A204.1 (cell line): Measurements from ENCODE around the gene CHMP2B.

ENCODE experiments used
- FAIRE-seq: peaks from 2 replicates; lab custom pipeline; 2012; peaks lifted over from hg19 to GRCh38; lab: Jason Lieb, UNC

Gene CHMP2B, protein sequence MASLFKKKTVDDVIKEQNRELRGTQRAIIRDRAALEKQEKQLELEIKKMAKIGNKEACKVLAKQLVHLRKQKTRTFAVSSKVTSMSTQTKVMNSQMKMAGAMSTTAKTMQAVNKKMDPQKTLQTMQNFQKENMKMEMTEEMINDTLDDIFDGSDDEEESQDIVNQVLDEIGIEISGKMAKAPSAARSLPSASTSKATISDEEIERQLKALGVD

DNA sequence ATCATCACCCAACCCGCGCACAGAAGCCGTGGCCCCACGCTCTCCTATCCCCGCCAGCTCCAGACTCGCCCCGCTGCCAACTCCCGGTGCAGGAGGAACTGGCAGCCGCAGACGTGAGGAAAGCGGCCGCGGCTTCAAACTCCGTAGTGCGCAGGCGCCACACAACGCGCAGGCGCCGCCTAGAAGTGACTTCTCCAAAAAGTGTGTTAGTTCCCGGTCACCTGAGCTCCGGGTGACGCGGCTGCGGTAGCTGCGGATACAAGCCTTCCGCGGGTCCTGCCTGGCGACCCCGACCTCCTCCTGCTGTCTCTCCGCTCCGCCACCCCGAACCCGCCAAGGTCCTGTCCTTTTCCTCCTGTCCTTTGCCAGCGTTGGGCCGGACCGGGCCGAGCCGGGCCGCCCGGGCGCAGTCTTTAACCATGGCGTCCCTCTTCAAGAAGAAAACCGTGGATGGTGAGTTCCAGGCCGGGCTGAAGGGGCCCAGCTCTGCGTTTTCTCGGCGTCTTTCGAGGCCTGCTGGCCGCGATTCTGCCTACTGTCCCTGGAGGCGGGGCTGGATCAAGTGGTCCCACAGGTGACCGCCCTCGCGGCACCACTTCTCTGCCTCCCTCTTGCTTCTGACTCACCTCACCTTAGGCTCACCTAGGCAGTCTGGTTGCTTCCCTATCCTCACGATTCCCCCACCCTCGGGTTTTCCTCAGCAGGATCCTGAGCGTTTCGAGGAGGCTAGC, at the start of gene CHMP2B:
Gene CHMP2B (plus strand): TSS at position 206 of the 731 bp plus-strand sequence. CDS start 214 bp downstream, at position 420.
- FAIRE-seq = no peak

DNA sequence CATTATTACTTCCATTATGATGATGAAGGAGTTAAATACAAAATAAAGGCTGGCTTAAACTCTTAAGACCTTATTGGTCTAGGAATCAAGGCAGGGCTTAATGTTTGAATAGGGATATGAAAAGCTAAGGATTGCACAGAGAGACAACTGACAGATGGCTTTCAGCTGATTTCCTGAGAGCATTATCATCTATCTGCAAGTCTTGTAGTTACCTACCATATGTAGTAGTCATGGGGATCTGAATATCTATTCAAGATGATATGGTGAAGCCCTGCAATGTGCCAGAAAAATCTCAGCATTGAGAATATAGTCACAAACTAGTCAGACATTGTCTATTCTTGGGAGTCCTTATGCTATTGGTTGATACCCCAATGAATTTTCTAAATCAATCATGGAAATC, 47.5 kb upstream of the CHMP2B start:
- FAIRE-seq = no peak

DNA sequence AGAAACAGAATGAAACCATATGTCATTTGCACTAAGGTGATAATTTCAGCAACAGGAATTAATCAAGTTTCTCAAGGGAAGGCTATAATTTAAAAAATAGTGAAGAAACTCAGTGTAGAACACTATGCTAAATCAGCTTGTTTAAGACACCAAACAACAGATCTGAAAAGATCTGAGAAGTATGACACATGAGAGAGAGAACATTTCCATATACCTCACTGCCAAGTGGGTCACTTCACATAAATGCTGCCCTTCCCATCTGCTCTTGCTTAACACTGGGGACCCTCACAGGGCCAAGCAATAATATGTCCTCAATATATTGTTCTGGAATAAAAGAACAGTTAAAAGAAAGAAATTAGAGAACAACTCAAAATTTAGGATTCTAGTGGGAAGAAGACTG, 45.6 kb upstream of the CHMP2B start:
- FAIRE-seq = no peak

DNA sequence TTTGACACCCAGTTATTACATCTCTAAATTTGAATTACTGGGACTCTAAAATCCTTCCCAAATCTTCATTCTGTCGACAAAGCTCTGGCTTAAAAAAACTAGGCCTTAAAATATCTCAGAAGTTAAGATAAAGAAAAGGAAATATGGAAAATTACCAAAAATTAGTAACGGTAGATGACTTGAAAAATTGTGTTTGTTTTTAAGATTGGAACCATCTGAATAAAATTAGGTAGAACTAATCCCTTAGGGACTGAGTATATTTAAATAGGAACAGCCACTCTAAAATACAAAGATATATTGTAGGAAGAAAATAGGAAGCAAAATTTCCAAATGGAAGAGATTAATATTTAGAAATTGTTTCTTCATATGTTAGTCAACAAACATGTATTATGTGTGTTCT, 45.1 kb upstream of the CHMP2B start:
- FAIRE-seq = no peak

DNA sequence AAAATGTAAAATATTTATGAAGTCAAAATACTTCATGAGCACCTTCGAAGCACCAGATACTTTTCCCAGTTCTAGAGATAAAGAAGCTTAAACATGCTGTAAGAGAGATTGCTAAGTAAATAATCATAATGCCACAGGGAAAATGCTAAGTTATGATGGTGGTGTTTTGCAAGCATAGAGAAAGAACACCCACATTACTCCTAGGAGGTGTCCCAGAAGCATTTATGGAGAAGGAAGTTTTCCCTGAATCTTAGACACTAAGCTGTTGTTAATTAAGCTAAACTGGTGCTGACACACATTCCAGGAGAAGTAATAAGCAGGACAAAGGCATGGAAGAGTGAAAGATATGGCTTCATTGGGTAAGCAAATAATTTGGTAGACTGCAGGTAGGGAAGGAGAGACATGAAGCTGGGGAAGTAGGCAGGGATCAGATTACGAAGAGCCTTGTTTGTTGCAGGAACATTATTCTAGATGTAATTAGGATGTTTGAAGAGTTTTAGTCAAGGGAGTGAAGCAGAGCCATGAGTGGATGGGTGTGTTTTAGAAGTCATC, 40.4 kb upstream of the CHMP2B start:
- FAIRE-seq = no peak

DNA sequence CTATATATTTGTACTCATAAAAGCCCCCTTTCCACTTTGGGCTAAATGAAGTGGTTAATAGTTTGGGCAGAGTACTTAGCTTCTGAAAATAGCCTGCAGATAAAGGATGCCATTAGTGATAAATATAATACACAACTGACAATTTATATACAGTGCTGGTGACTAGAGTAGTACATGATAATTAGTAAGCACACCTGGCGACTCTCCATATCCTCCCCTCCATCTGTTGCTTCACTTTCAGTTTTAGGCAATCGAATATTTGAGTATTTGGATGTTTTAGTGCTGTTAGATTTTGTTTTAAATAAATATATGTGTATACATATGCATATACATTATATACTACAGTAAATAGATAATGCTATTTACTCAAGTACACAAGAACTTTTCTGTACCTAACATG, 35.9 kb upstream of the CHMP2B start:
- no peak for FAIRE-seq

DNA sequence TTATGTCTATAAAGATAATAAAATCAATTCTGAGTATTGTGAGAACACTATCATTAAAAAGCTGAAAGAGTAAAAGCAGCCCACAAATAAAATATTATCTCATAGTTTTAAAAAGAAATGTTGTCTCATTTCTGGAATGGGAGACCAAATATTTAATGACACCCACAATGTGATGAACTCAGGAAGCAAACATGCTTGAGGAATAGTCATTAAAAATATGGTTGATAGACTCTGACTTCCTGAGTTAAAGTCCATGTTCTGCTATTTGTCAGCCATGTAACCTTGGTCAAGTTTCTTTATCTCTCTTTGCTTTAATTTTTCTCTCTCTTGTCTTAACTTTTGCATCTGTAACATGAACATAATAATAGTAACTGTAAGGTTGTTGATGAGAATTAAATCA, 35.5 kb upstream of the CHMP2B start:
- FAIRE-seq = no peak

DNA sequence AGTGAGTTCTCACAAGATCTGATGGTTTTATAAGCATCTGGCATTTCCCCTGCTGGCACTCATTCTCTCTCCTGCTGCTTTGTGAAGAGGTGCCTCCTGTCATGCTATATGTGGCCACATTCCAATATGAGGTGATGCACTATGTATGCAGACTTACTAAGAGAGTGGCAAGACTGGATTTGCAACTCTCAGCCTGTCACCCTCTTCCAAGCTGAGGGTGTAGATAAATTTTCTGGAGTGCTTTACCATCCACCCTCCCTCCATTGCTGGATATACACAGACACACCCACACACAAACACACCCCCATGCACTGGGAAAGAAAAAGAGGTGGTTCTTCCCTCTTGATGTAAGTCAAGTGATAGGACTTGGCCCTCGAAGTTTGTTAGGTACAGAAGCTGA, 30.2 kb upstream of the CHMP2B start:
- no peak for FAIRE-seq

DNA sequence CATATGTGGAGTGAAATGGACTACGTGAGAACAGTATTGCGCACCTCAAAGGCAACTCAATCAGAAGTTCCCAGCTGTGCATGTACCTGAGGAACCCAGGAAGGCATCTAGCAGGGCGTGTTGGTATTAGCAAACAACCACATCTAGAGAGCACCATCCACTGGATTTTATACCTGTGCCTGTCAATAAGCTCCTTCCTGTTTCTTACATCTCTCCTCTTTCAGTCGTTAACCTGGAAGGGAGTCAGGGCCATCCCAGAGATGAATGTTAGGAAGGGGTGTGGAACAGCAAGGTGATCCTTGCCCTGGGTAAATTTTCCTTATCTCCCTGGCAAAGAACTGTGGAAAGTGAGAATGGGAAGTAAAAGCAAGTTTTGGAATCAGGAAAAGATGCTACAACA, 29.6 kb upstream of the CHMP2B start:
- FAIRE-seq = no peak

DNA sequence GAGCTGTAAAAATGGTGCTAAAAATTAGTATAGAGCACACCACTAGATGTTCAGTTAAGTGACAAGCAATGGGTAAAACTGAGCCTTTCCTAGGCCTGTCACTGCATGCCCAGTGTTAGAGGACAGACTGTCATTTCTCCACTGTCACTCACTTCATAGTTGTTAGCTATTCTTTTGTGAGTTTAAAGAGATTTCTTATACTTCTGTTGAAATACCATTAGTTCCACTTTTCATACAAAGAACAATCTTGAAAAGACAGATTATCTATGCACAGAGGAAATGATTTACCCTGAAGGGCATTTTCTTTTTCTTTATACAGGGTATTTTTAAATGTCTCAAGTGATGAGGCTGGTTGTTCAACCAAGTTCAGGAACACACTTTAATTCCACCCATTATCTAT, 28.3 kb upstream of the CHMP2B start:
- no peak for FAIRE-seq

DNA sequence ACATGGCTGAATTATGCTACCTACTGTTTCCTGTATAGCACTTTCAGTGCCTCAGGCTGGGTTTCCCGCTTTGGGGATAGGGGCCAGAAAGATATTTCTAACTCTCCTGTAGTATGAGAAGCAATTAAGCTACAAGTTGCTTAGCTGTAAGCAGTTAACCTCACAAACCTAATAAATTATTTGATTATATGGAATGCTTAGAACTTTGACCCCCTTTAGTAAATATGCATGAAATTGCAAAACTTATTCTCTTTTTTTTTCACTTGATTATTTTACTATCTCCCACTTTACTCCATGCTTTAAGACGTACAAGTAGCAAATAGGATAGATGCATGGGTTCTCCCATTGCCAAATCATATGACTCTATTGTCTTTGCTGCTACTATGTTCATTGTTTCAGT, 27.5 kb upstream of the CHMP2B start:
- no peak for FAIRE-seq

DNA sequence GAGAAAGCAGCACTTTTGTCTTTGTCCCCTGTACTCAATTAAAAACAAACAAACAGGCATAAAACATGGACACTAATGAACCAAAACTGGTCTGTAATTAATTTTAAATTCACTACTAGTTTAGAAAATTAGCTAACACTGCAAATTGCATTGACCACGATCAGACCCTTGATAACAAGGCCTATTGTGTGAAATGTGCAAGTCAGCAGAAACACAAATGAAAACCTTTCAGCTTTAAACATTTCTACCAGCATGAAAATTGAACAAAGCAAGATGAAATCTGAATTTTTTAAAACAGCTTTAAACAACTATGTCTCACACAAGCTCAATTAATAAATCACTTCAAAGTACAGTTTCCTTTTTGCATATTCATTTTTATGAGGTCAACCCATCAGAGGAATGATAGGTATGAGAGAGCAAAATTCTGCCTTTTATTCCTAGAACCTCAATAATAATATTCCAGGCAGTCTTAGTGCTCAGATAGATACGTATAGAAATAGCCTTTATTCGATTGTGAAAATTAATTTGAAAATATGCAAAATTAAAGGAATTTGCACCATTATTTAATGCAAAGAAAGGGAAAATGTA, 27.0 kb upstream of the CHMP2B start:
- no peak for FAIRE-seq

DNA sequence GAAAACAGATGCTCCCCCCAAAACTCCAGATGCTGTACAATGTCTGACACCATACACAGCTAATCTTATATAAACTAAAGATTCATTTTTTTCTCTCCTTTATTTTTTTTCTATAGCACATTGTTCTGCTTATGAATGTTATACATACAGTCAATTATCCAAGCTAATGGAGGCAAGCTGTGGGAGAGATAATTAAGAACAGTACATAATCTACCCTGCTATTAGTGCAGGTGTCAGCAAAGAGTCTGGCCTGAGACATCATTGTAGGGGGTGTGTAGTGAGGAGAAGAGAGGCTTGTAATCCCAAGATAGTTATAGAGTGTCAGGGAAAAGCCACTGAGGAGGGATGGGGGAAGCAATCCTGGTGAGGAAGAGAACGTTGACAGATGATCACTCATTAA, 25.4 kb upstream of the CHMP2B start:
- no peak for FAIRE-seq

DNA sequence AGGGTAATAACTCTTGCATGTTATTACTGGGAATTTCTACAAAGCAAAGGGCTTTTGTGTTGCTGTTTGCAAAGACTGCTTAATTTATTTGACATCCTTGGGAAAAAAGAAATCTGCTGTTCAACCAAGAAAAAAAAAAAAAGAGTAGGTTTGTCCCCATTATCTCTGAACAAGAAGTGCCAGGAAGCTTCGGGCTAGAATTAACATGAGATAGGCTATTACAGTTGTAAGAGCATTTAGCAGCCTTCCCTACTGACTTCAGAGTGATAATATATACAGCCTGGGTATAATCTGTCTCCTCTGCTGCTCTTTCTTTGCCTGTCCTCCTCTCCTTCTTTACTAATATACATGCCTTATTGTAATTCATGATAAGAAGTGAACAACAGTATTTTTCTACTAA, 23.3 kb upstream of the CHMP2B start:
- FAIRE-seq = no peak

DNA sequence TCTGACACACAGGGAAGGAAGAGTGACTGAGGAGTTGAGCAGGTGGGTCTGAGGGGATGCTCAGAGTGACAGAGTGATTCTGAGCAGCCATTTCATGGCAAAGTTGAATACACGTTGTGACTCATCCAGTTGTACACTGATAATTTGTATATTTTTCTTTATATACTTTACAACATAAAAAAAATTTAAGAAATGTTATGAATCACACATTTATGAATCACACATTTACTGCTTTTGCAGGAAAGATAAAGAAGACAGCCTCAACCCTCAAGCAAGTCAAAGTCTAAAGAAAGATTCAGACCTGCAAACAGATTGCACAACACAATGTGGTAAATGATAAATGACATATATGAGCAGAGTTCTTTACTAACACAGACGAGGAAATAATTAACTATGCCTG, 21.0 kb upstream of the CHMP2B start:
- FAIRE-seq = no peak

DNA sequence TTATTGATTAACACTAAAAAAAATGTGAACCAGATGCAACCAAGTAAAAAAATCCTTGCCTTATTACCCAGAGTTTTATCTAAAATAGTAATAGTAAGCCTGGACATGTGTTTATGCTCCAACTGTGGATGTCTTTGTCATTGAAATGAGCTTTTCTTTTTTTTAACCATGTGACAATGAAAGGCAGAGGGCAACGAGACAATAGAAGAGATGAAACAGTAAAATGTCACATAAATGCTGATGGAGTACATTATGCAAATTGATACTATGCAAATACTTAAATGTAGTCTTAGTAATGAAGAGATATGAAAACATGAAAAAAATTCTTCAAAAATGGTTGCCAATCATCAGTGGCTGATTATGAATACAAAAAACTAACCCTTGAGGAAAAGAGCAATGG, 20.5 kb upstream of the CHMP2B start:
- no peak for FAIRE-seq

DNA sequence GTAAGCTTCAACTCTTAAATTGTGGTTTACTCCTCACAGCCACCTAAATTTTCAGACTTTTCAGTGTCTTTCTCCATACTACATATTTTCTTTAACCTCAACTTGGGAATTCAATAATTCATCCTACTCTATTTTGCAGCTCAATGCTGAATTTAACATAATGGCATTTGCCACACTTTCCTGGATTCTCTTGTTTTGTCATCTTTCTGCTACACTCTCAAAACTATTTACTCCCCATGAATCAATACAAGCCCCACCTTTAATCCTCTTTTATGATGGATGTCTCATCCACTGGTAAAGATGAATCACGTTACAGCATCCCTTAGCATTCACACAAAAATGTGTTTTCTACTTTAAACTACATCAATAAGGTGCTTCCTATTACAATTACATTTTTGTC, 19.6 kb upstream of the CHMP2B start:
- FAIRE-seq = no peak

DNA sequence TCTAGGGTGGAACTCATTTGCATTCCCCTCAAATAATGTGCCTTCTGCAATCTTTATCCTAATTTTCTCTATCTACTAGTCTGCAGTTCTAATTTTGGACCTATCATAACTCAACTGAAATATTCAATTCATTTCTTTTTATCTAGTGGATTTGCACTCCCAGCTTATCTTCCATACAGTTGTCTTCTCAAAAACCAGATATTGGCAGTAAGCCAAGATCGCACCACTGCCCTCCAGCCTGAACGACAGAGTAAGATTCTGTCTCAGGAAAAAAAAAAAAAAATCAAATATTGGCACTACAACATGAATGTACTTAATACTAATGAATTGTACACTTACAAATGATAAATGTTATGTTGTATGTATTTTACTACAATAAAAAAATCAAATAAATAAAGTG, 18.0 kb upstream of the CHMP2B start:
- FAIRE-seq = no peak

DNA sequence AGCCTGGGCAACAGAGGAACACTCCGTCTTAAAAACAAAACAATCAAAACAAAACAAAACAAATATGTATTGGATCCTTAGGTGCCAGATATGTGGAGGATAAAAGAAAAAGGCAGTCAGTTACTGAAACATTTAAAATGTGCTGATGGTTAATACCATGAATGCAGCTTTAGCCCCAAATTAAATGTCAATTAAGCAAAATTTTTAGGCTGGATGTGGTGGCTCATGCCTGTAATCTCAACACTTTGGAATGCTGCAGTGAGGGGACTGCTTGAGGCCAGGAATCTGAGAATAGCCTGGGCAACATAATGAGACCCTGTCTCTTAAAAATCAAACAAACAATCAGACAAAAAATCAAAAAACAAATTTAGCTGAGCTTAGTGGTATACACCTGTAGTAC, 8.5 kb upstream of the CHMP2B start:
- no peak for FAIRE-seq

DNA sequence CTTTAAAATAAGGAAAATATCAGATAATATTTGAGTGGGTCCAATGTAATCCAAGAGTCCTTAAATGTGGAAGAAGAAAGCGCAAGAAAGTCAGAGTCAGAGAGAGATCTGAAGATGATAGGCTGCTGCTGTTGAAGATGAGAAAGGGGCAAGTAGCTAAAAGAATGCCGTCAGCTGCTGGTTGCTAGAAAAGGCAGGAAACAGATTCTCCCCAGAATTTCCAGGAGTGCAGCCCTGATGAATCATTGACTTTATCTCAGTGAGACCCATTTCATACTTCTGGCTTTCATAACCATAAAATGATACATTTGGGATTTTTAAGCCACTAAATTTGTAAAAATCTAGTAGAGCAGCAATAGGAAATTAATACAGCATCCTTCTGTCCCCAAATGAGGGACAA, 7.5 kb upstream of the CHMP2B start:
- FAIRE-seq = no peak

DNA sequence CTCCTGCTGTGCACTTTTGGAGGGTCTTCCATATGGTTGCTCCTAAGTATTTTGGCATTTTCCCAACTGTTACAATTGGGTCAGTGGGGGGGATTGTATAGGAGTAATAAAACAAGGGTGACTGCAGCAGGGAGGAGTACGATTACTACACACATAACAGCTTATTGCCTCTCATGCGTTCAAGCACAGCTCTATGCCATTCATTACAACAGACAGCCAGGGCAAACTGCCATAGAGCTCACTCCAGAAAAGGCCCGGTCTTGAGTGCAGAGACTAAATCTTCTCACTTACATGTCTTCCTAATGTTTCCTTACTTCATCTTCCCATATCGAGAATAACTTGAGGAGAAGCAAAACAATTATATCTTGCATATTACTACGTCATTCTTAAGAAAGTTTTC, 1.4 kb upstream of the CHMP2B start:
- no peak for FAIRE-seq

DNA sequence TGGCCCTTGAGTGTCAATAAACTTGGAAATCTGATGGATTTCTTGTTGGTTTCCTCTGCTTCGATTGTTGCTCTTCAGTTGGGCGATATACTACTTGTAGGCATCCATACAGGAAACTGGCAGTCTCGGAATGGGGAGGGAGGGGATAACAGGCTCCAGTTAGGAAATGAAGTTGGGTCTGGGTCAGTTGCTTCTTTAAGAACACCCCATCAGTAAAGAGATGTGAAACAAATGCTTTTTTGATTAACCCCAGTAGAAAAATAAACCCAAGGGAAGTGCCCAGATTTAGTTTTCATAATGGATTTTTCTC, 681 bp downstream of the CHMP2B start:
- FAIRE-seq = no peak

DNA sequence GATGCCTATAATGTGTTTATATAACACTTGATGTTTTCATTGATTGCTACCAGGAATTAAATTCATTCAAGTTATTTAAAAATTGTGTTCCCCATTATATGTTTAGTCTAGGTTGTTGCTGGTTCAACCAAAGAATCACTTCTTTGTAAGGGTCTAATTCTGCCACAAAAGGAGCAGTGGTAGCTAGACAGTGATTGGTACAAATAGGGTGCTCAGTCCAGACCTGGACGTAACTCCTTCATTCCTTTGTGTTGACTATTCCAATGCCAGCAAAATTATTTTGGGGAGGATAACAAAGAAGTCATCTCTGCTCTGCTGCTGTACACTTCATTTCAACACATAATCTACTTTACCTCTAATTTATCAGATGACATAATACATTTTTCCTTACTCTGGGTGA, 1.2 kb downstream of the CHMP2B start:
- no peak for FAIRE-seq

DNA sequence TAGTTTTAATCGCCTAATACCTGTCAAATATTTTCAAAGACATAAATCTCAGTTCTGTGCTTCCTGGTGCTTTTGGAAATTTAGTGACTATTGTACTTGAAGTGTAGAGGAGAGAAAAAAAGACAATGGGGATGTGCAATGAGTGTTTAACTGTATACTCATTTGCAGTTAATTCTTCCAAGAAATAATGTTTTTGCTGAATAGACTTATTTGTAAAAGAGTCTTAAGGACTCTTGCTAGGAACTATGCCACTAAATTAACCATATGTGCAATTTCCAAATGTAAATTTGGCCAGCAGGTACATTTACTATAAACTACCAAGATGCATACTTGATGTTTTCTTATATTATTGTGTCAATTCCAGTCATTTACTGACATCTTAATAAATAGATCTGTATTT, 2.0 kb downstream of the CHMP2B start:
- no peak for FAIRE-seq
